Ovary (tissue), 3 donors: ENCODE measurements around the gene POLR2E.

Experiments used
- CTCF ChIP-seq, 3 donors: fragments of 450-650 bp in 2 of 3; fragments of 200-600 bp in 1 of 3; IDR thresholded peaks; one replicate each; pipeline versions ENCODE4 v1.5.1 to v1.8.0; 2016 to 2022; ENCODE audit warnings: antibody characterized with exemption in 3 of 3, mild to moderate bottlenecking in 1 of 3
- EP300 ChIP-seq: sonication (generic); formaldehyde crosslinking; IDR thresholded peaks from one replicate; pipeline ENCODE4 v1.6.1; 2017; ENCODE audit warnings: antibody characterized with exemption
- POLR2A ChIP-seq: fragments of 450-650 bp; IDR thresholded peaks from one replicate; pipeline ENCODE4 v1.6.1; 2017; ENCODE audit warnings: antibody characterized with exemption, mild to moderate bottlenecking, moderate library complexity
- donor health status: DM: no; HTN: no; CAD: no.

DNA sequence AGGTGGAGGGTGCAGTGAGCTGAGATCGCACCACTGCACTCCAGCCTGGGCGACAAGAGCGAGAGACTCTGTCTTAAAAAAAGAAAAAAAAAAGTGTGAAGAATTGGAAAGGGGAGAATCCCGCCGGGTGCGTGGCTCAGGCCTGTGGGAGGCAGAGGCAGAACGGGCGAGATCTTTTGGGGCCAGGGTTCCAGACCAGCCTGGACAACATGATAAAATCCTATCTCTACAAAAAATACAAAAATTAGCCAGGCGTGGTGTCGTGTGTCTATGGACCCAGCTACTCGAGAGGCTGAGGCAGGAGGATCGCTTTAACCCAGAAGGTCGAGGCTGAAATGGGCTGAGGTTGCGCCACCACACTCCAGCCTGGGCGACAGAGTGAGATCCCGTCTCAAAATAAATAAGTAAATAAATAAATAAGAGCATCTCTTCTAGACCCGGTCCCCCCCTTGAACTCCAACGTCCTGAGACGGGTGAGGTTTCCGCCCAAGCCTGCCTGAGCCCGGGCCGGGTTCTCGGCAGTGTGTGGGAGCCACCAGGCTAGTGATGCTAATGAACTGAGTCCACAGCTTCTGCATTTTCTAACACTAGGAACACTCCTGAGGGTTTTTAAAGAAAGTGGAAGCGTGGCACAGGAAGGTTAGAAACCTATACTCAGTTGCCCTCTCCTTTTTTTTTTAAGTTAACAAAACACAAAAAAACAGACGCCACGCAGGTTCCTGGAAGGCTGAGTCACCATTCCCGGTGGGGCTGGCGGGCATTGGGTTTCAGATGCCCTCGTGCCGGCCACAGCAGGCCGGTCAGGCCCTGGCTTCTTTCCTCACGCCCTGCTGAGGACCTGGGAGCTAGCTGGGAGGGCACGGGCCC is 30.7 kb upstream of the POLR2E start:
- TF ChIP-seq CTCF (IDR thresholded peaks at IDR 0.05) (no peak), EP300 (no peak), POLR2A (no peak)
